HG02642 (cell line): ENCODE results near the gene GPX6.
"Not testable (repeated sequence)": the region's sequence is repeated elsewhere in the genome, so short reads cannot be mapped to it uniquely, and the experiment has no call there.

Source experiments
- ATAC-seq: cut with Tn5 transposase; IDR thresholded peaks from one replicate; pipeline ENCODE4 v1.9.1; 2021; ENCODE audit warnings: mild to moderate bottlenecking; ENCODE audit not compliant: unreplicated experiment, poor library complexity

GPX6 gene

DNA sequence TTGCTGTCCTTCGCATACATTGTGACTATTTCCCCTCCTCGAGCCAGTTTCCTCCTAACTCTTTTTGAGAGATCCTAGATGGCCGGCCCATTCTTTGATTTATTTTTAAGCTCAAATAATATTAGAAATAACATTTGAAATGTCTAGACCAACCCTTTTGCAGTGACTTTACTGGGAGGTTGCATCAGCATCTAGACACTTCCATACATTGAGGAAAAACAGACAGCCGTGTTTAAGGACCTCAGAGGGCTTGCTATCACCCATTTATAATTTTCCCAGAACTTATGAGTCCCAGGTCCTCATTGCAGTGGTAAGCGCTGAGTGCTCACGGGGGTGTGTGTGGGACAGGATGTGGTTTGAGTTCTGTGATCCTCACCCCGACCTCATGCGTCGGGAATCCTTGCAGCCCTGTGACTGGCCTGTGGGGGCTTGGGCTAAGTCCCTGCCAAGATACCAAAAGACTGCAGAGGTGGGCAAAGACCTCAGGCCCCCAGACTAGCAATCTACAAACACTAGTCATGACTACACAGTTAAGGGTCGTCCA lies 10.0 kb upstream of the GPX6 start, which contains the start of gene GPX5:
Gene GPX5, plus strand, starts transcription at position 386 of the 544 bp plus-strand sequence. Its CDS starts 133 bp downstream, at position 519.
- no peak for ATAC-seq

DNA sequence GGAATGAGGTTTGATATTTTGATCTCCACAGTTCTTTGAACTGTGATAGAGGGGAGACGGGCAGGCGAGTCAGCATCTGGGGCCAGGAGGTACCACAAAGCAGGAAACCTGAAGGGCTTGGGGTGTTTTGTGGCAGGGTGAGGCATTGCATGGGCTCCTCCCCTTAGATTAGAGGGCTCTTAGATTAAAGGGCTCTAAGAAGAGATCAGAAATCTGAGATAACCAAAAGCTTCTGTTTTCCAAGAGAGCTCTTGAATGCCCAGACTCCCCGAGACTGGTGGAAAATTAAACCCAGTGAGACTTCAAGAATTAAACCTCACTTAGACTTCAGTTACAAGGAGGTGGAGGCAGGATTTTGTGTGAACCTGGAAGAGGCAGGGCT lies 7.6 kb upstream of the GPX6 start:
- no peak for ATAC-seq

DNA sequence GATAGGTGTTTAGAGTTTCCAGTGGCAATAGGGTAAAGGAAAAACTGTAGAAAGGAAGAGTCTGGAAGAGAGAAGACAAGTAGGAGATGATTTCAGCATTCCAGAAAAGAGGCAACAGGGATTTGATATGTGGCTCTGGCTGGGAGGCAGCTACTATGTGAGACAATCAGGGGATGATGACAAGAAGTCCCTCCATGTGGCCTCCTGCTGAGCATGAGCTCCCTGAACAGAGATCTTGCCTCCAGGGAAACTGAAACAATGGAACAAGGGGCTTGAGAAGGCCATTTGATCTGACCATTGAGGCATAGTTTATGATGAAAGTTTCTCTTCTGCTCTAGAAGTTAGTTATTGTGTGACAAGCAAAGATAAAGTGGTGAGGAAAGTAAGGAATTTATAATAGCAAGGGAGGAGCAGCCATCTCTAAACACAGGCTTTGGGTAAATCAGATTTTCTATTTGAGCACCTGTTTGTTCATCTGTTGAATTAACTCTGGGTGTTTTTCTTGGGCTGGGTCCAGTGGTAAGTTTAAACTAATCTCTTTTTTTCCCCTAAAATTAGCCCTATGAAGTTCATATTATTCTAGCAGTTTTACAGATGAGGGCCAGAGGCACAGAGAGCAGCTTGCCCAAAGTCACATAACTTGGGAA lies 7.1 kb upstream of the GPX6 start:
- no peak for ATAC-seq

DNA sequence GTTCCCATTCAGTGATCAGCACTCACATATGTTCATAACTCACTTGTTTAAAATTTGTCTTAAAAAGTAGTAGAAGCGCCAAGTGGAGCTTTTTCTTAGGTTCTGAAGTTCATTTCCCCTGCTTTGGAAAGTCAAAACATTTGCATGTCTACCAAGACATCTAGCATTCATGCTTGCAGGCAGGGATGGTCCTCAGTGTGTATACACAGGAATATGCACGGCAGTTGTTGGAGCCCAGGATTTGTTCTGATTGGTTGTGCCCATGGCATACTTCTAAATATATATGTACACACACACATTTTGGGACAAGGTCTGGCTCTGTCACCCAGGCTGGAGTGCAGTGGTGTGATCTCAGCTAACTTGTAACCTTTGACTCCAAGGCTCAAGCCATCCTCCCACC lies 2.4 kb upstream of the GPX6 start:
- no peak for ATAC-seq

DNA sequence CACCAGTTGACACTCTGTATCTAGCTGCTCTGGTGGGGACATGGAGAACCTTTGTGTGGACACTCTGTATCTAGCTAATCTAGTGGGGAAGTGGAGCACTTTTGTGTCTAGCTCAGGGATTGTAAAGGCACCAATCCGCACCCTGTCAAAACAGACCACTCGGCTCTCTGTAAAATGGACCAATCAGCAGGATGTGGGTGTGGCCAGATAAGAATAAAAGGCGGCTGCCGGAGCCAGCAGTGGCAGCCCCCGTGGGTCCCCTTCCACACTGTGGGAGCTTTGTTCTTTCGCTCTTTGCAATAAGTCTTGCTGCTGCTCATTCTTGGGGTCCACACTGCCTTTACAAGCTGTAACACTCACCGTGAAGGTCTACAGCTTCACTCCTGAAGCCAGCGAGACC lies 3.2 kb downstream of the GPX6 start:
- not testable (repeated sequence) for ATAC-seq

DNA sequence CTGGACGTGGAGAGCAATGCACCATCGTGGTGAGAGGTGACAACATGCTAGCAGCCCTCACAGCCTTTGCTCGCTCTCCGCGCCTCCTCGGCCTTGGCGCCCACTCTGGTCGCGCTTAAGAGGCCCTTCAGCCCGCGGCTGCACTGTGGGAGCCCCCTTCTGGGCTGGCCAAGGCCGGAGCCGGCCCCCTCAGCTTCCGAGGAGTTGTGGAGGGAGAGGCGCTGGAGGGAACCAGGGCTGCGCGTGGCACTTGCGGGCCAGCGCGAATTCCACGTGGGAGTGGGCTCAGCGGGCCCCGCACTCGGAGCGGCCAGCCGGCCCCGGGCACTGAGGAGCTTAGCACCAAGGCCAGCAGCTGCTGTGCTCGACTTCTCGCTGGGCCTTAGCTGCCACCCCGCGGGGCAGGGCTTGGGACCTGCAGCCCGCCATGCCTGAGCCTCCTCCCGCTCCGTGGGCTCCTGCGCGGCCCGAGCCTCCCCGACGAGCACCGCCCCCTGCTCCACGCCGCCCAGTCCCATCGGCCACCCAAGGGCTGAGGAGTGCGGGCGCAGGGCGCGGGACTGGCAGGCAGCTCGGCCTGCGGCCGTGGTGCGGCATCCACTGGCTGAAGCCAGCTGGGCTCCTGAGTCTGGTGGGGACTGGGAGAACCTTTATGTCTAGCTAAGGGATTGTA lies 3.8 kb downstream of the GPX6 start:
- ATAC-seq: no peak

DNA sequence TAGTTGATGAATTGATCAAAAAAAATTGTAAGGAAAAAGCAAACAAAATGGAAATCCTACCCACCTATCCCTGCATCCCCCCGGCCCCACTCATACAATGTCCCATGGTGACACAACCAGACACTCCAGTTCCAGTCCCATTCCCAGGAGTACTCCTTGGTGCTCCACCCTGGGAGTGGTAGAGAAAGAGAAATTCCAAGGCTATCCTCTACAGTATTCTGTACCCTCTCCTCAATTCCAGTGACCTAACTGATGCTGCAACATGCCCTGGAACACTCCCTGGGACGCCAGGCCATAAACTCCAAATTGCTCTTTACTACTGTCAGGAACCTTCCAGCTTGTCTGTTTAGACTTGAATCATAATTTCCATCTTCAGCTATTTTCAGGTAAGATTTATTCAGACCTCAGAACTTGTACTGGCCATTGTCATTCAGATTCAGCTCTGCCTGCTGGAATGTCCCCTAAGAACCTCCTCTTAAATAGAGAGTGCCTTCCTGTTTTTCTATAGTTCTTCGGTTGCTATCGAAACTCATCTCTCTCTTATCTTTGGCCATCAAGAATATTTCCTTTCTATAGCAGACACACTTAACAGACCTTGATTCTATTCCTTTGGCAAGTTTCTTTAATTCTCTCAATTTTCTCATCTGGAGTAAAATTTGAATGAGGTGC lies 8.7 kb downstream of the GPX6 start:
- no peak for ATAC-seq

DNA sequence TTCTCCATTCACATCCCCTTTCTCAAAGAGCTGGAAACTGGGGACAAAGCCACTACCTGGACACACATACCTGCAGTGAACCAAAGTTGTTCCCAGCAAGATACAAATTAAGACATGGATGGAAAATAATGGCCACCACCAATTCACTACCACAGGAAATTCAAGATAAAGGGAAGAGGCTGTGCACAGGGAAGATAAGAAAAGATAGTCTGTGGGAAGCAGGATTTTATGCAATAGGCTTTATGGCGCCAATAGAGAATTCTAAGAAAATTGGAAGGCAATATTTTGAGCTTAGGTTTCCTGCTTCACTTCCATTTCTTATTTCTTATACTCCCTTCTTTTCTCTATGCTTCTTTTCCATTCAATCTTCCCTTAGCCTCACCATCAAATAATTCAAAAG lies 9.9 kb downstream of the GPX6 start:
- no peak for ATAC-seq

DNA sequence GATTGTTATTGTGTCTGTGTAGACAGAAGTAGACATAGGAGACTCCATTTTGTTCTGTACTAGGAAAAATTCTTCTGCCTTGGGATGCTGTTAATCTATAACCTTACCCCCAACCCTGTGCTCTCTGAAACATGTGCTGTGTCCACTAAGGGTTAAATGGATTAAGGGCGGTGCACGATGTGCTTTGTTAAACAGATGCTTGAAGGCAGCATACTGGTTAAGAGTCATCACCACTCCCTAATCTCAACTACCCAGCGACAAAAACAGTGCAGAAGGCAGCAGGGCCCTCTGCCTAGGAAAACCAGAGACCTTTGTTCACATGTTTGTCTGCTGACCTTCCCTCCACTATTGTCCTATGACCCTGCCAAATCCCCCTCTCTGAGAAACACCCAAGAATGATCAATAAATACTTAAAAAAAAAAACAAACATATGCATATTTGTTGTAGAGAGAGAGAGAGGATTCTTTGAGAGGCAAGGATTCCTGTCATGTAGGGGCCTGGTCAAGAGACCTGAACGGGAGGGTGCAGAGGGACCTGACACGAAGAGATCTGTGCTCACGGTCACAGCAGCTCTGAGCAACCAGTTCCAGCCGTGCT lies 12.8 kb downstream of the GPX6 start:
- ATAC-seq: not testable (repeated sequence)

DNA sequence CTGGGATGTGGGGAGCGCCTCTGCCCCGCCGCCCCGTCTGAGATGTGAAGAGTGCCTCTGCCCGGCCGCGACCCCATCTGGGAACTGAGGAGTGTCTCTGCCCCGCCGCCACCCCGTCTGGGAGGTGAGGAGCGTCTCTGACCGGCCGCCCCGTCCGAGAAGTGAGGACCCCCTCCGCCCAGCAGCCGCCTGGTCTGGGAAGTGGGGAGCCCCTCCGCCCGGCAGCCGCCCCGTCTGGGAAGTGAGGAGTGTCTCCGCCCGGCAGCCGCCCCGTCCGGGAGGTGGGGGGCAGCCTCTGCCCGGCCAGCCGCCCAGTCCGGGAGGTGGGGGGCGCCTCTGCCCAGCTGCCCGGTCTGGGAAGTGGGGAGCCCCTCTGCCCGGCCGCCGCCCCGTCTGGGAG lies 13.5 kb downstream of the GPX6 start:
- ATAC-seq: not testable (repeated sequence)

DNA sequence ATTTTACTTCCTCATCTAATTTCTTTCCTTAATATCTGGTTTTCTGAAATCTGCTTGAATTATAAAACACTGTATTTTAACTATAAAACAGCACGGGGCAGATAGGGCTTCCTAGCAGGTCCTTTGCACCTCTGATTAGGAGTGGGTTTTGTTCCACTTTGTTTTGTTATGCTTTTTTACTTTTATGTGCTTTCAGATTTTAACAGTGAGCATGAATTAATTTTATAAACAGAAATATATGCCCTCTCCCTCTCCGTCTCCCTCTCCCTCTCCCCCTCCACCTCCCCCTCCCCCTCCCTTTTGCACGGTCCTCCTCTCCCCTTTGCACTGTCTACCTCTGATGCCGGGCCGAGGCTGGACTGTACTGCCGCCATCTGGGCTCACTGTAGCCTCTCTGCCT lies 14.3 kb downstream of the GPX6 start:
- ATAC-seq: no peak

DNA sequence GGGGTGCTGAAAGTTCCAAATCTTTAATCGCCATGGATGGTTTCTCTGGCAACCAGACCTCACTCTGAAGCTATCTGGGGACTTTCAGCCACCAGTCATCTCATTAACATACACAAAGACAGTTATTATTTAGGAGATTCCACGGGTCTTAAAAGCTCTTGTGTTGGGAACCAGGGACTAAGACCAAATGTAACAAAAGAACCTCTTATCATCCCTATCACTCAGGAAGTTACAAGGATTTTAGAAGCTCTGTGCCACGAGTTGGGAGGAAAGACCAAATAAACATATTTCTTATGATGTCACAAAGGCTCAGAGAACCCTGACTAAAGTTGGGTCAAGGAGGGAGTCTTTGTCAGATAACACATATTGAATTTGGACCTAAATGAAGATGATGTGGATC lies 17.7 kb downstream of the GPX6 start:
- ATAC-seq: no peak

DNA sequence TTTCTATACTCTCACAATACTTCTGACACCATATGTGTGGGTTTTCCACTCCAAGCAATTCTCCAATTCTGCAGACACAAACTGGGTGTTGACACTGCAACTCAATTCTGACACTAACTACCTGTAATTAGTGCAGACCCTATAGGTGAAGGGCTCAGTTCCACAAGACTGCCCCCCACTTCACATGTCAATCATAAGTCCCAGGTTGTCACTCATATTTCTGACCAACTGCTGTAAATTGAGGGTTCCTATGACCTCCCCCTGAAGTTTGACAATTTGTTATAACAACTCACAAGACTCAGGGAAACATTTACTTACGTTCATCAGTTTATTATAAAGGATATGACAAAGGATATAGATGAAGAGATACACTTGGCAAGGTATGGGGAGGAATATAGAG lies 18.3 kb downstream of the GPX6 start:
- ATAC-seq: no peak

DNA sequence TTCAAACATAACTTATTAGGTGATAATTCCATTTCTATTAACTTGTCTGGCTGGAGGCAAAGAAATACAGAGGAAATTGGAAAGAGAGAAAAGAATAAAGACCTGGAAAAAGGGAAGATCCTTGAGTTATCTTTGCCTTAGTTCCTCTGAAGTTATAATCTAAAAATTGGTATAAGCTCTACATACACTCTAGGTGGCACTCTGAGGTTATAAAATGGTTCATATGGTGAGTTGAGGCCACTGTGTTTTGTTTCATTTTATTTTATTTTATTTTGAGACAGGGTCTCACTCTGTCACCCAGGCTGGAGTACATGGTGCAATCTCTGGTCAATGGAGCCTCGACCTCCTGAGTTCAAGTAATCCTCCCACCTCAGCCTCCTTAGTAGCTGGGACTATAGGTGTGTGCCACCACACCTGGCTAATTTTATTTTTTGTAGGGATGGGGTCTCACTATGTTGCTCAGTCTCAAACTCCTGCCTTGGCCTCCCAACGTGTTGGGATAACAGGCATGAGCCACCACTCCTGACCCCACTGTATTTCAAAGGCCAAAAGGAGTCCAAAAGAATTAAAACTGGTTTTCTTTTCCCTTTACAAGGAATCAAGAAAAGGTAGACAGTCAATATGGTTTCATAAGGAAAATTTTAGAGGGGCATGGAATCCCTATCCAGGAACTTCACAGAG lies 19.4 kb downstream of the GPX6 start:
- no peak for ATAC-seq

DNA sequence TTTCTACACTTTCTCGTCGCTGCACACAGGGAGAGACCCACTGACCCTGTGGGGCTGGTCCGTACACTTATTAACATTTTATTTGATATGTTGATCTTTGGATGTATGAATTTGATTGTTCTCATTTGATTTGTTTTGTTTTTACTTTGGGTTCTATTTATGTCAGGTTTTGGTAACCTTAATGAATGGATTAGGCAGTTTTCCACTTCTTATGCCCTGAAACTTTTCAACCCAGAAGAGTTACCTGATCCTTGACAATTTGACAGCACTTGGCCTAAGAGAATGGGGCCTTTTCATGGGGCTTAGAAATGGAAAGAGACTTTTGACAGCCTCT lies 23.6 kb downstream of the GPX6 start:
- ATAC-seq: no peak

DNA sequence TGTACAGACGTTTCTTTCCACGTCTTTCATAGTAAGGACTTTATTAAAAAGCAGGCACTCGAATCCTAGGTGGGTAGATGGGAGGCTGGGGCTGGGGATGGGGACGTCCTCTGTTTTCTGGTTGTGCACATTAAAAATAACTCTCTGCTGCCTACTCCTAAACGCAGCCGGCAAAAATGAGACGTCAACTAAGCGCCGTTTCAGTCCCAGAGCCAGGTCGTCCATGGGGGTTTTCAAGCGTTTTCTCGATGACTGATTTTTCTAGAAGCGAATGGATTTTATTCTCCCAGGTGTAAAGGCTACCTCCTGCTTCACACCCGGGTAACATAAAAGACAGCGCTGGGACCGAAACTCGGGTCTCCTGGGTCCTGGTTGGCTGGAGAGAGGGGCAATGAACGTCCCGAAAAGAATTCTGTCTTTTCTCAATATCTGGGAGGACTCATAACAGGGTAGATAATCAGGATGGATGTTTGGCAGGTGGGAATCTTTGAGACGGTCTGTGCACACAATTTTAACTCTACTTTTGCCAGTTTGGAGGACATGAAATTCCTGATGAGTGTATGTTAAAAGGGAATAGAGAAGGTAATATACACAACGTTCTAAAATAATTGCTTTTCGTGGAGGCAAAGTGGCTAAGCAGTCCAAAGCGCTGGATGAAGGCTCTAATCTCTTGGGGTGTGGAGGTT lies 25.2 kb downstream of the GPX6 start:
- peak; percentile 23 for ATAC-seq

DNA sequence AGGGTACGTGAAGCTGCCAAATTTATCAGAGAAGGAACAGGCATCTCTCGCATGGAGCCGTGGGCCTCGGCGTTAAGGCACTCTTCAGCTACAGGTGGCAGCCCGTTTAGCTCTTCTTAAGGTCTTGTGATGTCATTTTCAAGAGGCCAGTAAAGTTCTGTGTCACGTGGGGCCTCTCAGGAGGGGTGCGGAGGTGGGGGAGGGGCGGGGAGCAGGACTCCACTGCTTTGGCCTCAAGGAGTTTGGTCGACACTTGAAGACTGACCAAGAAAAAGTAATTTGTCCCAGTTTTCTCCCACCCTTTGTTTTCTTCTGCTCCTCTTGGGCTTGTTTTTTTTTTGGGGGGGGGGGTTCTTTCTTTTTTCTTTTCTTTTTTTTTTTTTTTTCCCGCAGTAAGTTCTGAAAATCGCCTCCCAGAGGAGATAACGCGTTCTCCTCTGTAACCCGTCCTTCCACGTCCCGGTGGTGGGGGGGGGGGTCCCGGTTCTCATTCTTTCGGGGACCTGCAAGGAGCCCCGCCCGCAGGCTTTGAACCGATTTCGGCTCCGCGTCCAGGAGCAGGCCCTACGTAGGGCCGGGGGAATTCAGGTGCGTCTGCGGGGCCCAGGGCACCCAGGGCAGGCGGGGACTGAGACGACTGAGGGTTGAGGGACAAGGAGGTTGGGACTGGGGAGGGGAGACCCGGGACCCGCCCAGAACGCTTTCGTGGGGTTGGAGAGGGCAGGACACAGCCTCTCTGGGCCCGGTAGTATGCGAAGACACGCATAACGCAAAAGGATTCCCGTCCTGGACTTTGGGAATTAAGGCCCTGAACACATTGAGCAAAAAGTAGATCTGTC lies 26.0 kb downstream of the GPX6 start:
- ATAC-seq: peak; percentile 71

DNA sequence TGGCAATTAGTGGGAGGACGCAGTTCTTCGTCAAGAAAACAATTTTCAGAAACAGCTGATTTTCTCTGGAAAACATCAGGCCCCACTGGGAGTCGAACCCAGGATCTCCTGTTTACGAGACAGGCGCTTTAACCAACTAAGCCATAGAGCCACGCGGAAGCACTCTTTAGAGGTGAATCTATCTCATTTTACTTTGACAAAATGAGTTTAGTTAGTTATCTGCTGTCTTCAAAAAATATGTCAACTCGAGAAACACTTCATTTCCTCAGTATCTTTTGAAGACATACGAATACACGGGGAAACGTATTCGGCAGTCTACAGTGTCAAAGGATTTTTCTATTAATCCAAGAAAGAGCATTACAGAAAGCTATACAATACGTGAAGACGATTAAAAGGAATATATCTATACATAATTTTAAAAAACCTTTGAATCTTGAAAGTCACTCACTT lies 26.7 kb downstream of the GPX6 start:
- ATAC-seq: no peak
